Measurements from ENCODE around the gene PI4KA. TPM values are rescaled to one million over a fixed set of nuclear protein-coding genes. Genes with fewer than 3 reads are reported as not detected.

PI4KA gene
- total RNA-seq, 1 experiment from 2014 or later, result 65.8 TPM

- no peak overlapping the region for H4K91ac ChIP-seq (ENCODE audit: insufficient read length, low read depth, low read length)
- no peak overlapping the region for H4K5ac ChIP-seq (ENCODE audit: insufficient read length, low read depth, low read length)
- H3K14ac ChIP-seq (ENCODE audit: insufficient read depth, low read length), result no peak overlapping the region
- no CpG with 5 or more reads among the region's 8 CpGs for WGBS (ENCODE audit: extremely low coverage, insufficient read length, low lambda C conversion rate)
- H3K27me3 ChIP-seq (ENCODE audit: insufficient read depth, low read length), result no peaks in the 10 kb centered on the region
- no peaks in the 10 kb centered on the region for H3K9me3 ChIP-seq (ENCODE audit: control insufficient read depth, low read depth, low read length)
- no peak overlapping the region for H3K56ac ChIP-seq (ENCODE audit: insufficient read length, low read depth, low read length)
- no peak overlapping the region for H3K4me2 ChIP-seq (ENCODE audit: insufficient read depth, insufficient read length, low read length)
- peaks cover 5 to 6% of the 10 kb centered on the region in 2 experiments; a peak in 2 of 4 replicates for H3K4me1 Mint-ChIP-seq
- H2BK120ac ChIP-seq (ENCODE audit: low read depth, low read length, poor library complexity, severe bottlenecking), result no peak overlapping the region
- peaks cover 2 to 62% (median 20%) of the 10 kb centered on the region in 3 experiments; a peak in 6 of 7 replicates for H3K36me3 Mint-ChIP-seq (ENCODE audit: insufficient read depth in 1 of 3, low read depth in 3 of 3)
- no peak overlapping the region for H3K4me3 Mint-ChIP-seq
- no peak for DNase-seq
- no peak overlapping the region for H2BK5ac ChIP-seq (ENCODE audit: insufficient read length, low read length)
- no peak overlapping the region for H3T11ph ChIP-seq (ENCODE audit: low read length)
- no peak overlapping the region for H4K8ac ChIP-seq (replicated peaks; ENCODE audit: insufficient read length, low read depth, low read length)
- no peaks in the 10 kb centered on the region for H3K23me2 ChIP-seq (ENCODE audit: insufficient read length, low read depth, low read length, poor library complexity, severe bottlenecking)
- no peak overlapping the region for H2AFZ ChIP-seq (ENCODE audit: low read length)
- H3K27ac ChIP-seq (ENCODE audit: insufficient read length, low read depth, low read length), result no peak overlapping the region
- H2BK15ac ChIP-seq (ENCODE audit: low read depth, low read length), result no peak overlapping the region
- TF ChIP-seq, protein P1, sequence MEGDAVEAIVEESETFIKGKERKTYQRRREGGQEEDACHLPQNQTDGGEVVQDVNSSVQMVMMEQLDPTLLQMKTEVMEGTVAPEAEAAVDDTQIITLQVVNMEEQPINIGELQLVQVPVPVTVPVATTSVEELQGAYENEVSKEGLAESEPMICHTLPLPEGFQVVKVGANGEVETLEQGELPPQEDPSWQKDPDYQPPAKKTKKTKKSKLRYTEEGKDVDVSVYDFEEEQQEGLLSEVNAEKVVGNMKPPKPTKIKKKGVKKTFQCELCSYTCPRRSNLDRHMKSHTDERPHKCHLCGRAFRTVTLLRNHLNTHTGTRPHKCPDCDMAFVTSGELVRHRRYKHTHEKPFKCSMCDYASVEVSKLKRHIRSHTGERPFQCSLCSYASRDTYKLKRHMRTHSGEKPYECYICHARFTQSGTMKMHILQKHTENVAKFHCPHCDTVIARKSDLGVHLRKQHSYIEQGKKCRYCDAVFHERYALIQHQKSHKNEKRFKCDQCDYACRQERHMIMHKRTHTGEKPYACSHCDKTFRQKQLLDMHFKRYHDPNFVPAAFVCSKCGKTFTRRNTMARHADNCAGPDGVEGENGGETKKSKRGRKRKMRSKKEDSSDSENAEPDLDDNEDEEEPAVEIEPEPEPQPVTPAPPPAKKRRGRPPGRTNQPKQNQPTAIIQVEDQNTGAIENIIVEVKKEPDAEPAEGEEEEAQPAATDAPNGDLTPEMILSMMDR (conservative IDR thresholded peaks at IDR 0.05), result no peak
- H4K20me1 ChIP-seq (ENCODE audit: control insufficient read depth, insufficient read depth, insufficient read length), result no peaks in the 10 kb centered on the region
- no peaks in the 10 kb centered on the region for H3K9me3 Mint-ChIP-seq
- no peaks in the 10 kb centered on the region for H3K27me3 Mint-ChIP-seq (ENCODE audit: low read depth)
- H3K18ac ChIP-seq (ENCODE audit: insufficient read length, low read depth, low read length), result no peak overlapping the region
- H3K4ac ChIP-seq (ENCODE audit: low read depth, low read length), result no peak overlapping the region
- H3K23ac ChIP-seq (ENCODE audit: insufficient read length, low read depth, low read length), result no peak overlapping the region
- no peak overlapping the region for H2AK5ac ChIP-seq (ENCODE audit: insufficient read length, low read length)
- H3K79me2 ChIP-seq (ENCODE audit: insufficient read depth, low read length), result no peaks in the 10 kb centered on the region
- H2BK20ac ChIP-seq (ENCODE audit: low read depth, low read length, poor library complexity, severe bottlenecking), result no peak overlapping the region
- no peak overlapping the region for H2BK12ac ChIP-seq (ENCODE audit: insufficient read length, low read depth, low read length)
- H3K9ac ChIP-seq (ENCODE audit: extremely low read depth, insufficient read length, low read length), result no peak overlapping the region
- no peaks in the 10 kb centered on the region for H3K79me1 ChIP-seq (ENCODE audit: insufficient read depth, low read depth, low read length, poor library complexity, severe bottlenecking)
- no peaks in the 10 kb centered on the region for H3K4me1 ChIP-seq (ENCODE audit: insufficient read depth, low read length)
- no peak overlapping the region; a peak in 1 of 7 replicates for H3K27ac Mint-ChIP-seq
These were observed 61.9 kb downstream of the PI4KA start for GRCh38 chr22:20796731-20797130.
